Panc1 (cell line): ENCODE data around the gene NKD1.

ENCODE experiments used
- CTCF ChIP-seq: fragments of 450-650 bp; IDR thresholded peaks from 2 replicates; pipeline ENCODE4 v1.5.1; 2017; ENCODE audit warnings: mild to moderate bottlenecking
- POLR2AphosphoS5 ChIP-seq: IDR thresholded peaks from 2 replicates; pipeline ENCODE4 v1.6.1; 2012; ENCODE audit warnings: mild to moderate bottlenecking, low read depth, low read length, moderate library complexity
- REST ChIP-seq, 2 experiments: IDR thresholded peaks; 2 replicates each; pipeline ENCODE4 v1.6.1; 2011 to 2012; ENCODE audit warnings: low read depth in 2 of 2, control low read depth in 1 of 2, low read length in 1 of 2, mild to moderate bottlenecking in 1 of 2, moderate library complexity in 1 of 2; ENCODE audit not compliant: insufficient read depth in 1 of 2
- SIN3A ChIP-seq: IDR thresholded peaks from 2 replicates; pipeline ENCODE4 v1.6.1; 2012; ENCODE audit warnings: low read depth, mild to moderate bottlenecking, low read length, moderate library complexity, borderline replicate concordance; ENCODE audit not compliant: insufficient read depth
- TCF7L2 ChIP-seq: IDR thresholded peaks from 2 replicates; pipeline ENCODE4 v1.6.1; 2011; ENCODE audit warnings: mild to moderate bottlenecking, low read depth, low read length, inconsistent platforms

- TF ChIP-seq CTCF (no peak), POLR2AphosphoS5 (no peak), SIN3A (no peak), REST (IDR thresholded peaks at IDR 0.05; ENCODE audit: insufficient read depth in 1 of 2, low read depth in 2 of 2, low read length in 1 of 2) (no peak), TCF7L2 (no peak)
Observed at GRCh38 chr16:50631985-50632576, 83.9 kb downstream of the NKD1 start.
